ENCODE results near the gene CSH2. TPM values are rescaled to one million over a fixed set of nuclear protein-coding genes. Genes with fewer than 3 reads are reported as not detected.

Gene CSH2
- total and polyA plus RNA-seq, 2 of the 13 experiments (the other 11 are each of a cell fraction or from before 2014, with no cell fraction given): not detected

DNA sequence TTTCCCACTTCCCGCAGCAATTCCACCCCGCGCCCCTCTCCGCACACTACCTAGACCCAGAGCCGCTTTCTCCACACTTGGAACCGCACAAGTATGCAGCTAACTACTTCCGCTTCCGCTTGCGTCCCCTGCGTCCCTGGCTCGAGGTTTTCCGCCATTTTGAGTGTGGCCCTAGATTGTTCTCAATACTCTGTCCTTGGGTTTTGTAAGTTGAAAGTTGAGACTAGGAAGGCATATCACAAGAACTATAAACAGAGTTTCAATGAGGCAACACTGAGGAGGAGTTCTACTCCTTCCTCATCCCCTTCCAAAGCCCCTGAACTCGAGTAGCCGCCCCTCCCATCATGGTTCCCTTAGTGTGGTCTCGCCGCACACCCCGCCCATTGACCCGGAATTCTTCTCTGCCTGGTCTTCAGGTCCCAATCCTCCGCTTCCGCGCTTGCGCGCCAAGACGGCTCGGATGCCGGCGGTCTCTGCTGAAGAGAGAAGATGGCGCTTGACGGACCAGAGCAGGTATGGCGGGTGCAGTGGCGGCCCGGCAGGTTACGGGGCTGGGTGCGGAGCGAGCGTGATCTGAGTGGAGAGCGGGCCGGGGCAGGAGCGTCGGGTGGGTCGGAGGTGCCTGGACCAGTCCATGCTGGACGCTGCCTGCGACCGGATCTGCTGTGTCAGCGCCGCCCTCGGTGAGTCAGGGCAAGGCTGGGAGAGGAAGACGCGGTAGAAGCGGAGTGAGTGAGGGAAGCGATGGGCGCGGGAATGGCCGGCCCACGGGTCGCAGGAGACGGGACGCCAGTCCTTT is 46.3 kb downstream of the CSH2 start, which contains the start of the genes FTSJ3 and PSMC5 (continued):
- peak; percentile 90 for TF ChIP-seq ZBTB1 (CRISPR knock-in tag; IDR thresholded peaks at IDR 0.05; ENCODE audit: borderline replicate concordance)
- TF ChIP-seq ELF1 (CRISPR knock-in tag; IDR thresholded peaks at IDR 0.05): peak; percentile 94
- TF ChIP-seq NR1H2 (CRISPR knock-in tag; IDR thresholded peaks at IDR 0.05; ENCODE audit: borderline replicate concordance, low read depth): 0 out of 2 replicates have a peak, but pooled peaks have one; percentile 42
- TF ChIP-seq CENPBD1 (CRISPR knock-in tag; IDR thresholded peaks at IDR 0.05; ENCODE audit: borderline replicate concordance, low read depth): no peak; the same call in 1 of the 2 replicates
- 0 out of 2 replicates have a peak, but pooled peaks have one; percentile 43 for TF ChIP-seq HDAC6 (IDR thresholded peaks at IDR 0.05; ENCODE audit: low read depth, low read length)
- TF ChIP-seq SNRNP70 (IDR thresholded peaks at IDR 0.05; ENCODE audit: low read depth, low read length): no peak
- TF ChIP-seq, protein P1, sequence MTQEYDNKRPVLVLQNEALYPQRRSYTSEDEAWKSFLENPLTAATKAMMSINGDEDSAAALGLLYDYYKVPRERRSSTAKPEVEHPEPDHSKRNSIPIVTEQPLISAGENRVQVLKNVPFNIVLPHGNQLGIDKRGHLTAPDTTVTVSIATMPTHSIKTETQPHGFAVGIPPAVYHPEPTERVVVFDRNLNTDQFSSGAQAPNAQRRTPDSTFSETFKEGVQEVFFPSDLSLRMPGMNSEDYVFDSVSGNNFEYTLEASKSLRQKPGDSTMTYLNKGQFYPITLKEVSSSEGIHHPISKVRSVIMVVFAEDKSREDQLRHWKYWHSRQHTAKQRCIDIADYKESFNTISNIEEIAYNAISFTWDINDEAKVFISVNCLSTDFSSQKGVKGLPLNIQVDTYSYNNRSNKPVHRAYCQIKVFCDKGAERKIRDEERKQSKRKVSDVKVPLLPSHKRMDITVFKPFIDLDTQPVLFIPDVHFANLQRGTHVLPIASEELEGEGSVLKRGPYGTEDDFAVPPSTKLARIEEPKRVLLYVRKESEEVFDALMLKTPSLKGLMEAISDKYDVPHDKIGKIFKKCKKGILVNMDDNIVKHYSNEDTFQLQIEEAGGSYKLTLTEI (CRISPR knock-in tag; conservative IDR thresholded peaks at IDR 0.05): no peak
- TF ChIP-seq, protein P2, sequence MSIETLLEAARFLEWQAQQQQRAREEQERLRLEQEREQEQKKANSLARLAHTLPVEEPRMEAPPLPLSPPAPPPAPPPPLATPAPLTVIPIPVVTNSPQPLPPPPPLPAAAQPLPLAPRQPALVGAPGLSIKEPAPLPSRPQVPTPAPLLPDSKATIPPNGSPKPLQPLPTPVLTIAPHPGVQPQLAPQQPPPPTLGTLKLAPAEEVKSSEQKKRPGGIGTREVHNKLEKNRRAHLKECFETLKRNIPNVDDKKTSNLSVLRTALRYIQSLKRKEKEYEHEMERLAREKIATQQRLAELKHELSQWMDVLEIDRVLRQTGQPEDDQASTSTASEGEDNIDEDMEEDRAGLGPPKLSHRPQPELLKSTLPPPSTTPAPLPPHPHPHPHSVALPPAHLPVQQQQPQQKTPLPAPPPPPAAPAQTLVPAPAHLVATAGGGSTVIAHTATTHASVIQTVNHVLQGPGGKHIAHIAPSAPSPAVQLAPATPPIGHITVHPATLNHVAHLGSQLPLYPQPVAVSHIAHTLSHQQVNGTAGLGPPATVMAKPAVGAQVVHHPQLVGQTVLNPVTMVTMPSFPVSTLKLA (IDR thresholded peaks at IDR 0.05): no peak; the same call in 1 of the 2 replicates
- TF ChIP-seq HNRNPUL1 (IDR thresholded peaks at IDR 0.05; ENCODE audit: low read depth, low read length): no peak
- peak; percentile 93; the same call in 1 of the 2 replicates for TF ChIP-seq SIN3A (IDR thresholded peaks at IDR 0.05; ENCODE audit: borderline replicate concordance, low read depth, low read length)
- TF ChIP-seq, protein P3, sequence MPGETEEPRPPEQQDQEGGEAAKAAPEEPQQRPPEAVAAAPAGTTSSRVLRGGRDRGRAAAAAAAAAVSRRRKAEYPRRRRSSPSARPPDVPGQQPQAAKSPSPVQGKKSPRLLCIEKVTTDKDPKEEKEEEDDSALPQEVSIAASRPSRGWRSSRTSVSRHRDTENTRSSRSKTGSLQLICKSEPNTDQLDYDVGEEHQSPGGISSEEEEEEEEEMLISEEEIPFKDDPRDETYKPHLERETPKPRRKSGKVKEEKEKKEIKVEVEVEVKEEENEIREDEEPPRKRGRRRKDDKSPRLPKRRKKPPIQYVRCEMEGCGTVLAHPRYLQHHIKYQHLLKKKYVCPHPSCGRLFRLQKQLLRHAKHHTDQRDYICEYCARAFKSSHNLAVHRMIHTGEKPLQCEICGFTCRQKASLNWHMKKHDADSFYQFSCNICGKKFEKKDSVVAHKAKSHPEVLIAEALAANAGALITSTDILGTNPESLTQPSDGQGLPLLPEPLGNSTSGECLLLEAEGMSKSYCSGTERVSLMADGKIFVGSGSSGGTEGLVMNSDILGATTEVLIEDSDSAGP (CRISPR knock-in tag; IDR thresholded peaks at IDR 0.05; ENCODE audit: borderline replicate concordance): peak; percentile 94
- no peak for TF ChIP-seq ZNF431 (CRISPR knock-in tag; IDR thresholded peaks at IDR 0.05; ENCODE audit: borderline replicate concordance, low read depth)
- no peak for TF ChIP-seq NFKBIZ (CRISPR knock-in tag; IDR thresholded peaks at IDR 0.05)
- peak; percentile 80; the same call in 1 of the 2 replicates for TF ChIP-seq ELF4 (CRISPR knock-in tag; IDR thresholded peaks at IDR 0.05; ENCODE audit: borderline replicate concordance)
- TF ChIP-seq ZNF180 (CRISPR knock-in tag; IDR thresholded peaks at IDR 0.05; ENCODE audit: borderline replicate concordance, low read depth): no peak; the same call in 1 of the 2 replicates
- peak; percentile 64; the same call in 1 of the 2 replicates for TF ChIP-seq JUN (CRISPR knock-in tag; IDR thresholded peaks at IDR 0.05)
- TF ChIP-seq, protein P4, sequence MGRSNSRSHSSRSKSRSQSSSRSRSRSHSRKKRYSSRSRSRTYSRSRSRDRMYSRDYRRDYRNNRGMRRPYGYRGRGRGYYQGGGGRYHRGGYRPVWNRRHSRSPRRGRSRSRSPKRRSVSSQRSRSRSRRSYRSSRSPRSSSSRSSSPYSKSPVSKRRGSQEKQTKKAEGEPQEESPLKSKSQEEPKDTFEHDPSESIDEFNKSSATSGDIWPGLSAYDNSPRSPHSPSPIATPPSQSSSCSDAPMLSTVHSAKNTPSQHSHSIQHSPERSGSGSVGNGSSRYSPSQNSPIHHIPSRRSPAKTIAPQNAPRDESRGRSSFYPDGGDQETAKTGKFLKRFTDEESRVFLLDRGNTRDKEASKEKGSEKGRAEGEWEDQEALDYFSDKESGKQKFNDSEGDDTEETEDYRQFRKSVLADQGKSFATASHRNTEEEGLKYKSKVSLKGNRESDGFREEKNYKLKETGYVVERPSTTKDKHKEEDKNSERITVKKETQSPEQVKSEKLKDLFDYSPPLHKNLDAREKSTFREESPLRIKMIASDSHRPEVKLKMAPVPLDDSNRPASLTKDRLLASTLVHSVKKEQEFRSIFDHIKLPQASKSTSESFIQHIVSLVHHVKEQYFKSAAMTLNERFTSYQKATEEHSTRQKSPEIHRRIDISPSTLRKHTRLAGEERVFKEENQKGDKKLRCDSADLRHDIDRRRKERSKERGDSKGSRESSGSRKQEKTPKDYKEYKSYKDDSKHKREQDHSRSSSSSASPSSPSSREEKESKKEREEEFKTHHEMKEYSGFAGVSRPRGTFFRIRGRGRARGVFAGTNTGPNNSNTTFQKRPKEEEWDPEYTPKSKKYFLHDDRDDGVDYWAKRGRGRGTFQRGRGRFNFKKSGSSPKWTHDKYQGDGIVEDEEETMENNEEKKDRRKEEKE (IDR thresholded peaks at IDR 0.05): no peak
- peak; percentile 54; the same call in 1 of the 2 replicates for TF ChIP-seq ZNF569 (CRISPR knock-in tag; IDR thresholded peaks at IDR 0.05; ENCODE audit: borderline replicate concordance)
